Heart right ventricle (tissue), 16 donors: ENCODE measurements around the gene CGB8. TPM values are rescaled to one million over a fixed set of nuclear protein-coding genes. Genes with fewer than 3 reads are reported as not detected.
A peak's percentile ranks its signal among the peaks of the same experiment; 100 is the strongest.
"Not testable (repeated sequence)": the region's sequence is repeated elsewhere in the genome, so short reads cannot be mapped to it uniquely, and the experiment has no call there.

Experiments
- ATAC-seq, 8 donors: fragments of 200-7000 bp; cut with Tn5 transposase; one replicate each; pipeline ENCODE4 v1.9.1; 2020; ENCODE audit warnings: mild to moderate bottlenecking in 8 of 8, moderate library complexity in 8 of 8, moderate number of reproducible peaks in 1 of 8
- DNase-seq, 2 donors: peaks; one replicate each; pipeline ENCODE4 v3.0.0-alpha.2; 2020
- H3K27ac ChIP-seq, 10 donors: fragments of 200-600 bp; sonication (generic) in 2 of 10; one replicate each; pipeline versions ENCODE4 v1.5.0 to v1.8.0; 2020 to 2022; ENCODE audit warnings: mild to moderate bottlenecking in 3 of 10
- H3K27me3 ChIP-seq, 7 donors: fragments of 200-600 bp; one replicate each; pipeline ENCODE4 v1.8.0; 2021 to 2022; ENCODE audit warnings: mild to moderate bottlenecking in 2 of 7
- H3K36me3 ChIP-seq, 9 donors: fragments of 200-600 bp; sonication (generic) in 1 of 9; one replicate each; pipeline versions ENCODE4 v1.5.0 to v1.8.0; 2020 to 2022; ENCODE audit warnings: mild to moderate bottlenecking in 2 of 9
- H3K4me1 ChIP-seq, 9 donors: fragments of 200-600 bp; sonication (generic) in 1 of 9; one replicate each; pipeline versions ENCODE4 v1.5.0 to v1.8.0; 2020 to 2022; ENCODE audit warnings: mild to moderate bottlenecking in 4 of 9
- H3K4me3 ChIP-seq, 10 donors: fragments of 200-600 bp; sonication (generic) in 2 of 10; one replicate each; pipeline versions ENCODE4 v1.5.0 to v1.8.0; 2020 to 2022; ENCODE audit warnings: mild to moderate bottlenecking in 7 of 10, moderate library complexity in 2 of 10
- H3K9me3 ChIP-seq, 11 donors: fragments of 200-600 bp in 10 of 11; sonication (generic) in 2 of 11; one replicate each; pipeline versions ENCODE4 v1.5.0 to v1.8.0; 2013 to 2022; ENCODE audit warnings: mild to moderate bottlenecking in 2 of 11, control low read depth in 1 of 11, moderate library complexity in 1 of 11
- CTCF ChIP-seq, 9 donors: fragments of 200-600 bp; sonication (generic) in 2 of 9; IDR thresholded peaks; one replicate each; pipeline versions ENCODE4 v1.5.0 to v1.8.0; 2021 to 2022; ENCODE audit warnings: antibody characterized with exemption in 9 of 9, mild to moderate bottlenecking in 5 of 9, moderate library complexity in 1 of 9
- WGBS, 2 donors: extraction: QIAGEN DNeasy Blood & Tissue Kit; methylation state at CpG; one replicate each; pipeline ENCODE4 v1.1.7; 2013; ENCODE audit warnings: inconsistent platforms in 1 of 2; 5-methylcytosine and 5-hydroxymethylcytosine counted together
- intact Hi-C, 10 donors: fragments of 100-400 bp; cut with DNase I; formaldehyde crosslinking; loops; one replicate each; pipeline versions ENCODE4 v1.11.1 to v1.14.2; 2022
- polyA plus RNA-seq, 2 donors: library from polyadenylated mRNA; stranded (reverse); fragments of 200-250 nt; gene quantifications; one replicate each; pipeline ENCODE4 v1.2.3, GENCODE V29; 2013
- total RNA-seq, 10 donors: library from RNA; stranded (reverse); fragmentation: NEBNext Ultra II Directional in 3 of 10; extraction: Animal tissue kit (Norgen Biotek cat#: 25700) in 3 of 10; gene quantifications; one replicate each; pipeline versions ENCODE4 v1.2.1 to v1.2.4, GENCODE V29; 2021 to 2023
- donor health status: Arrhythmogenic right ventricular cardiomyopathy.
- donor health status: ischemic (EF 13 %, LVEDD 7.1; RV severe dilation, severe dysfunction).
- donor health status: healthy with polysubstance abuse.
- donor health status: DM: no; HTN: yes; CAD: no.
- donor health status: DM: no; HTN: no; CAD: no.
- donor health status: ischemic (EF 25% LVEDD 6.9; RV normal size, moderate dysfunction).
- donor health status: ischemic (EF 25% LVEDD 5.7; RV mildly dilated, moderate dysfunction).
- donor health status: healthy.
- donor health status: DM: yes; HTN: yes; CAD: no.
- donor health status: Ischemic cardiomyopathy.
- donor health status: ischemic (EF 35%, LVEDD 5.7; RV mildly dilated, moderate dysfunction).
- donor health status: nonischemic (EF 11% LVEDD 7.7; RV severe dilation, severe dysfunction).
- donor health status: DM: yes; HTN: yes; CAD: no.
- donor health status: PGD.
- donor health status: ischemic (EF 29% LVEDD 5.4; RV normal size, mild dysfunction).
- donor health status: nonischemic (EF 23%, LVEDD 6.1; RV moderate dilation, normal function).

The CGB8 gene
- total and polyA plus RNA-seq, 12 donors, result not detected

- Histone ChIP-seq H3K27ac (peak overlapping the region; percentile 5 to 95 (median 87)), H3K4me1 (peaks cover 2 to 41% (median 30%) of the 10 kb centered on the region in 9 donors), H3K4me3 (peak overlapping the region in 9 of 10 donors; percentile 61 to 98 (median 89)), H3K9me3 (no peaks in the 10 kb centered on the region), H3K36me3 (peaks cover 0 to 31% (median 5%) of the 10 kb centered on the region in 9 donors), H3K27me3 (no peaks in the 10 kb centered on the region)
- WGBS, 2 donors, result 68% methylated on average over 26 of the region's 26 CpGs
- DNase-seq (no peak), ATAC-seq (no peak)
- TF ChIP-seq CTCF (IDR thresholded peaks at IDR 0.05), result no peak
- intact Hi-C loops, result no loop called here
Observed at GRCh38 chr19:49084206-49085019, 35.5 kb upstream of the CGB8 start.

DNA sequence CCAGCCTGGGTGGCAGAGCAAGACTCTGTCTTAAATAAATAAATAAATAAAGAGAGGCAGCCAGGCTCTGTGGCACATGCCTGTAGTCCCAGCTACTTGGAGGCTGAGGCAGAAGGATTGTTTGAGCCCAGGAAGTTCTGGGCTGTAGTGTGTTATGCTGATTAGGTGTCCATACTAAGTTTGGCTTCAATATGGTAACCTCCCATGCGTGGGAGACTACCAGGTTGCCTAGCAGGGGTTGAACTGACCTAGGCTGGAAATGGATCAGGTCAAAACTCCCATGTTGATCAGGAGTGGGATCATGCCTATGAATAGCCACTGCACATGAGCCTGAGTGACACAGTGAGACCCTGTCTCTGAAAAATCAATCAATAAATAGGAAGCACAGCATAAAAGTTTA is 32.4 kb upstream of the CGB8 start:
- 81 to 85% methylated on average over 1 of the region's 1 CpG for WGBS, 2 donors
- no peak overlapping the region for H3K4me3 ChIP-seq
- ATAC-seq (no peak), DNase-seq (no peak)
- peaks cover 0 to 13% (median 9%) of the 10 kb centered on the region in 9 donors for H3K4me1 ChIP-seq
- no peak overlapping the region for H3K27ac ChIP-seq
- H3K36me3 ChIP-seq, result no peaks in the 10 kb centered on the region
- no peak for TF ChIP-seq CTCF (IDR thresholded peaks at IDR 0.05)
- H3K27me3 ChIP-seq, result no peaks in the 10 kb centered on the region
- intact Hi-C loops, result no loop called here
- H3K9me3 ChIP-seq, result no peaks in the 10 kb centered on the region

GRCh38 chr19:49080392-49080791 is 31.5 kb upstream of the CGB8 start:
- Histone ChIP-seq H3K27ac (no peak overlapping the region), H3K4me1 (peaks cover 0 to 6% (median 5%) of the 10 kb centered on the region in 9 donors), H3K9me3 (no peaks in the 10 kb centered on the region), H3K27me3 (no peaks in the 10 kb centered on the region), H3K4me3 (no peak overlapping the region), H3K36me3 (no peaks in the 10 kb centered on the region)
- TF ChIP-seq CTCF (IDR thresholded peaks at IDR 0.05), result no peak
- DNase-seq (no peak), ATAC-seq (no peak)
- intact Hi-C loops, result no loop called here
- WGBS, 2 donors, result 76 to 90% methylated on average over 4 of the region's 4 CpGs

DNA sequence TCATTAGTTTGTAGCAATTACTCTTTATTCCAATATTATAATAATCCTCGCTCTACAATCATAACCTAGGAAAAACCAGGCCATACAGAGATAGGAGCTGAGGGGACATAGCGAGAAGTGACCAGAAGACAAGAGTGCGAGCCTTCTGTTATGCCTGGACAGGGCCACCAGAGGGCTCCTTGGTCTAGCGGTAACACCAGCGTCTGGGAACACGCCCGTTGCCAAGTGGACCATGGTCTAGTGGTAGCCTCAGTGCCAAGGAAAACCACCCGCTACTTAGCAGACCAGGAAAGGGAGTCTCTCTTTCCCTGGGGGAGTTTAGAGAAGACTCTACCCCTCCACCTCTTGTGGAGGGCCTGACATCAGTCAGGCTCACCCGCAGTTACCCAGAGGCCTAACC is 26.0 kb upstream of the CGB8 start:
- not testable (repeated sequence) for H3K27ac ChIP-seq, H3K4me3 ChIP-seq, H3K4me1 ChIP-seq, H3K36me3 ChIP-seq, H3K9me3 ChIP-seq
- peak; percentile 46 to 82 (median 69) for TF ChIP-seq CTCF (IDR thresholded peaks at IDR 0.05)
- peak in 3 of 8 donors; percentile 53 to 68 (median 58) for ATAC-seq
- intact Hi-C loops, result loop anchor here in 2 of 10 donors (10.0 kb wide), 1 partner anchor 80 kb away; the partner anchor contains the start of genes GYS1 (in 2 of the 2) and RUVBL2 (in 2 of the 2)
- peaks cover 0 to 48% (median 45%) of the 10 kb centered on the region in 7 donors for H3K27me3 ChIP-seq
- DNase-seq, result peak; percentile 71 to 72
- WGBS, 2 donors, result 15 to 18% methylated on average over 7 to 8 of the region's 9 CpGs
